Colonic mucosa (tissue), 4 donors: ENCODE measurements around the gene ORC5. TPM values are rescaled to one million over a fixed set of nuclear protein-coding genes. Genes with fewer than 3 reads are reported as not detected.

Source experiments
- DNase-seq: peaks from one replicate; pipeline ENCODE4 v3.0.0-alpha.2; 2020
- H3K27ac ChIP-seq: fragments of 200-600 bp; one replicate; pipeline ENCODE4 v1.8.0; 2021
- H3K27me3 ChIP-seq: fragments of 200-600 bp; one replicate; pipeline ENCODE4 v1.8.0; 2021
- H3K36me3 ChIP-seq: fragments of 200-600 bp; one replicate; pipeline ENCODE4 v1.8.0; 2021
- H3K4me1 ChIP-seq: fragments of 200-600 bp; one replicate; pipeline ENCODE4 v1.8.0; 2021; ENCODE audit warnings: mild to moderate bottlenecking
- H3K4me3 ChIP-seq: fragments of 200-600 bp; one replicate; pipeline ENCODE4 v1.8.0; 2021
- H3K9ac ChIP-seq, 2 donors: one replicate each; pipeline ENCODE4 v1.7.0; 2013; ENCODE audit warnings: control low read depth in 2 of 2, low read depth in 2 of 2, low read length in 2 of 2
- H3K9me3 ChIP-seq: fragments of 200-600 bp; one replicate; pipeline ENCODE4 v1.8.0; 2021
- intact Hi-C: fragments of 100-400 bp; cut with DNase I; formaldehyde crosslinking; loops from one replicate; pipeline ENCODE4 v1.14.1; 2022
- total RNA-seq, 2 donors: library from RNA; stranded (reverse); fragmentation: NEBNext Ultra II Directional in 1 of 2; extraction: Animal tissue kit (Norgen Biotek cat#: 25700) in 1 of 2; gene quantifications; one replicate each; pipeline ENCODE4 v1.2.1, GENCODE V29; 2021
- TF ChIP-seq, protein P1 (sequence below): fragments of 200-600 bp; IDR thresholded peaks from one replicate; pipeline ENCODE4 v1.8.0; 2022; ENCODE audit warnings: antibody characterized with exemption, mild to moderate bottlenecking
- donor health status: healthy.
- donor health status: DM: no; HTN: no; CAD: no.
- donor health status: DM: no; HTN: no; CAD: no.

The ORC5 gene
- total RNA-seq, 2 donors from 2014 or later: 13.9 to 18.9 TPM

DNA sequence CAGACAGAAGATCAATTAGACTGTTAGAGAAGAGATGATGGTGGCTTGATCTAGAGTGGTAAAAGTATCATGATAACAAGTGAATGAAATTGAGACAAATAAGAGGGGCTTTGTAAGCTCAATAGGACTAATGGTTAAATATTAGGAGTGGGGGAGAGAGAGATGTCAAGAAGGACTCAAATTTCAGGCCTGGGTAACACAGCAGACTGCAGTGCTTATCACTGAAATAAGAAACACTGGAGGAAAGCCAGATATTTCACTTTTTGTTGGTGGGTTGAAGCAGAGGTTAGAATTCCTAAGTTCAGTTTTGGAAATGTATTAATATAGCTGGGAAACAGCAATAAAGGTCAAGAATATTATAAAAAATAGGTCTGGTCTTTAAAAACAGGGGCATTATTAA lies 74.6 kb downstream of the ORC5 start:
- Histone ChIP-seq H3K9ac (no peak overlapping the region), H3K4me3 (no peak overlapping the region), H3K27me3 (no peaks in the 10 kb centered on the region), H3K9me3 (no peaks in the 10 kb centered on the region), H3K4me1 (no peaks in the 10 kb centered on the region), H3K36me3 (no peaks in the 10 kb centered on the region), H3K27ac (no peak overlapping the region)
- DNase-seq: no peak
- TF ChIP-seq, protein P1, sequence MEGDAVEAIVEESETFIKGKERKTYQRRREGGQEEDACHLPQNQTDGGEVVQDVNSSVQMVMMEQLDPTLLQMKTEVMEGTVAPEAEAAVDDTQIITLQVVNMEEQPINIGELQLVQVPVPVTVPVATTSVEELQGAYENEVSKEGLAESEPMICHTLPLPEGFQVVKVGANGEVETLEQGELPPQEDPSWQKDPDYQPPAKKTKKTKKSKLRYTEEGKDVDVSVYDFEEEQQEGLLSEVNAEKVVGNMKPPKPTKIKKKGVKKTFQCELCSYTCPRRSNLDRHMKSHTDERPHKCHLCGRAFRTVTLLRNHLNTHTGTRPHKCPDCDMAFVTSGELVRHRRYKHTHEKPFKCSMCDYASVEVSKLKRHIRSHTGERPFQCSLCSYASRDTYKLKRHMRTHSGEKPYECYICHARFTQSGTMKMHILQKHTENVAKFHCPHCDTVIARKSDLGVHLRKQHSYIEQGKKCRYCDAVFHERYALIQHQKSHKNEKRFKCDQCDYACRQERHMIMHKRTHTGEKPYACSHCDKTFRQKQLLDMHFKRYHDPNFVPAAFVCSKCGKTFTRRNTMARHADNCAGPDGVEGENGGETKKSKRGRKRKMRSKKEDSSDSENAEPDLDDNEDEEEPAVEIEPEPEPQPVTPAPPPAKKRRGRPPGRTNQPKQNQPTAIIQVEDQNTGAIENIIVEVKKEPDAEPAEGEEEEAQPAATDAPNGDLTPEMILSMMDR: no peak
- intact Hi-C loops: no loop called here

DNA sequence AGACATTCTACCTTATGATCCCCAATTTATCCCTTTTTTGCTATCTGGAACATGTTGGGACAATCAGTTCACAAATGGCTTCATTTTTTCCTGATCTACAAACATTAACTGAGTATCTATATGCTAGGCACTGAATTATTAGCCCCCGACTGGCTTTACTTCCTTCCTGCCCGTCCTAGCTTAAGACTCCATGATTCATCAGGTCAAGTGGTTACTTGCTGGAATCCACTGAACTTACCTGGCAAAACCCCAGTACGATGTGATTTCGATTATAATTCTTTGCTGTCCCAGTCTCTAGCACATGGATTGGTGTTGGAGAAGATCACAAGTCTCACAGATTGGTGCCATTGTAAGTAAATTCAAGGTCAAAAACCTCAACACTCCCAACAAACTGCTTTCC lies 77.1 kb downstream of the ORC5 start:
- intact Hi-C loops: no loop called here
- no peak overlapping the region for H3K27ac ChIP-seq
- H3K9ac ChIP-seq: no peak overlapping the region
- H3K36me3 ChIP-seq: no peaks in the 10 kb centered on the region
- TF ChIP-seq, protein P1: no peak
- DNase-seq: no peak
- no peak overlapping the region for H3K4me3 ChIP-seq
- no peaks in the 10 kb centered on the region for H3K4me1 ChIP-seq
- H3K27me3 ChIP-seq: no peaks in the 10 kb centered on the region
- no peaks in the 10 kb centered on the region for H3K9me3 ChIP-seq

DNA sequence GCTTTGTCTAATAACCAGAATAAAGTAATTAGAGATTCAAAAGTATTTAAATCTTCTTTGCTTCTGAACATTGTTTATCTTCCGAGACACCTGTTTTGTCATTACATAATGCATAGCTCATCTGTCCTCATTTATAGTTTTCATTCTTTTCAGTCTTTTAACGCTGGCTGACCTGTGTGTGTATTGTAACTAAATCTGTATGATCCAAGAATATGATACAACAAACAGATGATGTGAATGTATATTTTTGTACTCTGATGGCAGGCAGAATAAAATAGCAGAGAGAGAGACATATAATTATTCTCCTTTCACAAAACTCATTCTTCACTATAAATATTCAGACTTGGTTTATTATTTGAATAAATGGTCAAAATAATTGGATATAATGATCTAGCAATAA lies 80.6 kb downstream of the ORC5 start:
- Histone ChIP-seq H3K4me3 (no peak overlapping the region), H3K27ac (no peak overlapping the region), H3K9ac (no peak overlapping the region), H3K27me3 (no peaks in the 10 kb centered on the region), H3K9me3 (no peaks in the 10 kb centered on the region), H3K4me1 (no peaks in the 10 kb centered on the region), H3K36me3 (no peaks in the 10 kb centered on the region)
- intact Hi-C loops: no loop called here
- TF ChIP-seq, protein P1: no peak
- no peak for DNase-seq

DNA sequence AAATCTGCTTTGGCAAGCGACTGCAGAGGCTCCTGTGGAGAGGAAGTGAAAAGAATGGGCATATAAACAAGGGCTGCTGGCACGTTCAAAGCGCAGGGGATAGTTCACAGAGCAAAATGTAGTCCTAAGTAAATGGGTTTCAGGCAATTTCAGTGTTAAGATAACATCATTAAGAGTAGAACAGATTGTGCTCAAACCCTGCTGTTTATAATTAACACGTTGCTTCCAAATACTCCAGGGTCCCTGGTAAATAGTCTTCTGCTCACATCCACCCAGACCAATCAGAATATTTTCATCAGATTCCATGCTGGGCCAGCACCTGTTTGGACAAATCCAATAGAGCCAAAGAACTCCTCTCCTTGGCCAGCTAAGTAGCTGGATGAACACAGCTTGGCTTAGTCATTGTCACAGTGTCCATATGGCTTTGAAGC lies 81.4 kb downstream of the ORC5 start:
- H3K36me3 ChIP-seq: no peaks in the 10 kb centered on the region

DNA sequence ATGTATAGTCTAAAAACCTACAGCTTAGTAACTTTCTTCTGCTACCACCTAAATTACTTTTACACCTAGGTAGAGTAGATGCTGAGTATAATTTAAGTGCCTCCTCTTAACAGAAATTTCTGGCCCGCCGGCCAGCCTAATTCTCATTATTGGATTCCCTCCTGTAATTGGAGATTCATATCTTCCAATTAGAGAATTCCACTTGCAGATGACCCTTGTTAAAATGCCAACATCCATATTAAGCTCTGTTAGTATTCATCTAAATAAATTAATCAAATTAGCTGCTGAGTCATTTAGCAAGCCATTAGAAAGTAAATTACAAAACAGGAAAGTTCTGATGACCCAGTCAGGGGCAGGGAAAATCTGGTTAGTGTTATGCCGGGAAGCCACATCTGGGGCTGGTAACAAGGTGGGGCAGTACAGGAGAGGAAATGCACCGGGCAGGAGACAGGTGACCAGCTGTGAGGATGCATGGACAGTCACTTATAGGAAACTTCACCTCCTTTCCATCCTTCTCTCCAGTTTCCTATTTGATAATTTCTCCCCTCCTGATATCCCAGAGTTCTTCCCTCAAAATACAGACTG lies 82.8 kb downstream of the ORC5 start:
- Histone ChIP-seq H3K27ac (no peak overlapping the region), H3K4me3 (no peak overlapping the region), H3K4me1 (no peaks in the 10 kb centered on the region), H3K9ac (no peak overlapping the region), H3K27me3 (no peaks in the 10 kb centered on the region), H3K36me3 (no peaks in the 10 kb centered on the region), H3K9me3 (no peaks in the 10 kb centered on the region)
- TF ChIP-seq, protein P1: no peak
- DNase-seq: no peak
- intact Hi-C loops: no loop called here

More for the DNA sequence above, 81.4 kb downstream of the ORC5 start:
- Histone ChIP-seq H3K4me3 (no peak overlapping the region), H3K27me3 (no peaks in the 10 kb centered on the region), H3K9ac (no peak overlapping the region), H3K9me3 (no peaks in the 10 kb centered on the region), H3K27ac (no peak overlapping the region), H3K4me1 (no peaks in the 10 kb centered on the region)
- no peak for DNase-seq
- intact Hi-C loops: no loop called here
- TF ChIP-seq, protein P1: no peak
